NK-92 (cell line): Measurements from ENCODE around the gene F2R.
"Not testable (repeated sequence)": the region's sequence is repeated elsewhere in the genome, so short reads cannot be mapped to it uniquely, and the experiment has no call there.

Experiments used
- DNase-seq: peaks from one replicate; lab custom pipeline; 2025; ENCODE audit not compliant: unreplicated experiment; lab: John Stamatoyannopoulos, UW

The F2R gene

GRCh38 chr5:76717222-76718083 is 1.5 kb downstream of the F2R start:
- no peak for DNase-seq

GRCh38 chr5:76718381-76718832 is 2.5 kb downstream of the F2R start:
- DNase-seq, result no peak

- no peak for DNase-seq
These were observed 3.0 kb downstream of the F2R start for GRCh38 chr5:76718880-76719279.

GRCh38 chr5:76720988-76721569 is 5.2 kb downstream of the F2R start:
- no peak for DNase-seq

- DNase-seq, result no peak
These were observed 7.3 kb downstream of the F2R start for GRCh38 chr5:76723266-76723665.

- no peak for DNase-seq
These were observed 8.0 kb downstream of the F2R start for GRCh38 chr5:76723906-76724305.

GRCh38 chr5:76724871-76725270 is 8.9 kb downstream of the F2R start:
- DNase-seq, result no peak

- no peak for DNase-seq
These were observed 13.0 kb downstream of the F2R start for GRCh38 chr5:76728965-76729364.

- no peak for DNase-seq
These were observed 13.7 kb downstream of the F2R start for GRCh38 chr5:76729373-76730290.

GRCh38 chr5:76732405-76733048 is 16.6 kb downstream of the F2R start:
- DNase-seq, result no peak

- no peak for DNase-seq
These were observed 17.1 kb downstream of the F2R start for GRCh38 chr5:76733049-76733417.

GRCh38 chr5:76735762-76736545 is 20.0 kb downstream of the F2R start:
- DNase-seq, result no peak

- no peak for DNase-seq
These were observed 21.0 kb downstream of the F2R start for GRCh38 chr5:76736679-76737556.

GRCh38 chr5:76737846-76738245 is 21.9 kb downstream of the F2R start:
- DNase-seq, result no peak

GRCh38 chr5:76741506-76741905 is 25.6 kb downstream of the F2R start:
- DNase-seq, result not testable (repeated sequence)

- DNase-seq, result no peak
These were observed 26.7 kb downstream of the F2R start for GRCh38 chr5:76742583-76742982.

- DNase-seq, result no peak
These were observed 28.7 kb downstream of the F2R start for GRCh38 chr5:76744632-76745031.

GRCh38 chr5:76745670-76746069 is 29.7 kb downstream of the F2R start:
- DNase-seq, result no peak

GRCh38 chr5:76746677-76747076 is 30.8 kb downstream of the F2R start:
- no peak for DNase-seq
